ENCODE data around the gene TMEM62.

DNA sequence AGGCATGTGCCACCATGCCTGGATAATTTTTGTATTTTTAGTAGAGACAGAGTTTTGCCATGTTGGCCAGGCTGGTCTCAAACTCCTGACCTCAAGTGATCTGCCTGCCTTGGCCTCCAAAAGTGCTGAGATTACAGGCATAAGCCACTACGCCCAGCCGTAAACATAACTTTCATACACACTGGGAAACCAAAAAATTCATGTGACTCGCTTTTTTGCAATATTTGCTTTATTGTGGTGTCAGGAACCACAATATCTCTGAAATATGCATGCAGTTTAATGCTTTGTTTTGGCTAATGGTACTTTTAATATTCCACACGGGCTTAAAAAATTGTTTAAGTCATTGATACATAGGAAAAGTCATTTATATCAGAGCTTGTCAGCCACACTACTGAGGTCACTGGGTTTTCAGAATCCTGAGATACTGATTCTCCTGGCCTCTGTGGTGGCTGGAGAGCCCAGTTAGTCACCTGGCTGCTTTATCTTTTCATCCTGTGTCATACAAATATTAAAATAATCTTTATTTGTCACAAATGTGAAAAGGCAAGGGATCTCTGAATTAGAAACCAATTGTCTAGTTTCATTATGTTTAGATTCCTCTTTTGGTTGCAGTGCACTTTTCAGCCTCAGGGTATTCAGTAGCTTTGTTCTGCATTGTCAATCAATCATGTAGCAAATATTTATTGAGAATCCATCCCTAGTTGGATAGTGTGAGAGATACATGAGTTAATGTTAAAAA is 10.0 kb downstream of the TMEM62 start:
- TF ChIP-seq, protein P1, sequence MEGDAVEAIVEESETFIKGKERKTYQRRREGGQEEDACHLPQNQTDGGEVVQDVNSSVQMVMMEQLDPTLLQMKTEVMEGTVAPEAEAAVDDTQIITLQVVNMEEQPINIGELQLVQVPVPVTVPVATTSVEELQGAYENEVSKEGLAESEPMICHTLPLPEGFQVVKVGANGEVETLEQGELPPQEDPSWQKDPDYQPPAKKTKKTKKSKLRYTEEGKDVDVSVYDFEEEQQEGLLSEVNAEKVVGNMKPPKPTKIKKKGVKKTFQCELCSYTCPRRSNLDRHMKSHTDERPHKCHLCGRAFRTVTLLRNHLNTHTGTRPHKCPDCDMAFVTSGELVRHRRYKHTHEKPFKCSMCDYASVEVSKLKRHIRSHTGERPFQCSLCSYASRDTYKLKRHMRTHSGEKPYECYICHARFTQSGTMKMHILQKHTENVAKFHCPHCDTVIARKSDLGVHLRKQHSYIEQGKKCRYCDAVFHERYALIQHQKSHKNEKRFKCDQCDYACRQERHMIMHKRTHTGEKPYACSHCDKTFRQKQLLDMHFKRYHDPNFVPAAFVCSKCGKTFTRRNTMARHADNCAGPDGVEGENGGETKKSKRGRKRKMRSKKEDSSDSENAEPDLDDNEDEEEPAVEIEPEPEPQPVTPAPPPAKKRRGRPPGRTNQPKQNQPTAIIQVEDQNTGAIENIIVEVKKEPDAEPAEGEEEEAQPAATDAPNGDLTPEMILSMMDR (conservative IDR thresholded peaks at IDR 0.05): no peak
- no peak for TF ChIP-seq ZFX (IDR thresholded peaks at IDR 0.05)
